ENCODE measurements around the gene ZBTB20.

Gene ZBTB20

GRCh38 chr3:114846779-114847178, 300.3 kb downstream of the ZBTB20 start:
- no peaks in the 10 kb centered on the region for H4K20me1 ChIP-seq (ENCODE audit: low read depth, low read length)
- no peak overlapping the region for H3K4me2 ChIP-seq (ENCODE audit: low read depth, low read length, poor library complexity, severe bottlenecking)
- H2AFZ ChIP-seq (ENCODE audit: low read depth, low read length, severe bottlenecking), result no peak overlapping the region
- H3K9me2 ChIP-seq (replicated peaks; ENCODE audit: insufficient read depth, low read length), result no peaks in the 10 kb centered on the region
- no peaks in the 10 kb centered on the region for H3K27me3 ChIP-seq (ENCODE audit: low read length)
- H3K9me3 ChIP-seq (ENCODE audit: insufficient read depth, low read length), result no peaks in the 10 kb centered on the region
- no peak overlapping the region for H3K4me3 ChIP-seq (ENCODE audit: insufficient read depth, low read length, poor library complexity, severe bottlenecking)
- H3K27ac ChIP-seq (ENCODE audit: low read depth, low read length), result no peak overlapping the region
- H3K36me3 ChIP-seq (ENCODE audit: low read length), result no peaks in the 10 kb centered on the region
- H3F3A ChIP-seq (ENCODE audit: insufficient read depth), result no peaks in the 10 kb centered on the region
- no peaks in the 10 kb centered on the region for H3K79me2 ChIP-seq (ENCODE audit: insufficient read depth, low read length)
- no peak for TF ChIP-seq EZH2phosphoT487 (conservative IDR thresholded peaks at IDR 0.05; ENCODE audit: low read length)
- H3K9ac ChIP-seq (ENCODE audit: low read length), result no peak overlapping the region

GRCh38 chr3:114846252-114846651, 300.8 kb downstream of the ZBTB20 start:
- Histone ChIP-seq H3K9me3 (ENCODE audit: insufficient read depth, low read length) (no peaks in the 10 kb centered on the region), H3K9ac (ENCODE audit: low read length) (no peak overlapping the region), H3K4me2 (ENCODE audit: low read depth, low read length, poor library complexity, severe bottlenecking) (no peak overlapping the region), H3K79me2 (ENCODE audit: insufficient read depth, low read length) (no peaks in the 10 kb centered on the region), H2AFZ (ENCODE audit: low read depth, low read length, severe bottlenecking) (no peak overlapping the region), H3K27ac (ENCODE audit: low read depth, low read length) (no peak overlapping the region), H4K20me1 (ENCODE audit: low read depth, low read length) (no peaks in the 10 kb centered on the region), H3K9me2 (replicated peaks; ENCODE audit: insufficient read depth, low read length) (no peaks in the 10 kb centered on the region), H3K27me3 (ENCODE audit: low read length) (no peaks in the 10 kb centered on the region), H3K36me3 (ENCODE audit: low read length) (no peaks in the 10 kb centered on the region), H3K4me3 (ENCODE audit: insufficient read depth, low read length, poor library complexity, severe bottlenecking) (no peak overlapping the region), H3F3A (ENCODE audit: insufficient read depth) (no peaks in the 10 kb centered on the region)
- TF ChIP-seq EZH2phosphoT487 (conservative IDR thresholded peaks at IDR 0.05; ENCODE audit: low read length) (no peak), CTCF (IDR thresholded peaks at IDR 0.05; ENCODE audit: insufficient read depth, low read length, poor library complexity, severe bottlenecking) (no peak)

GRCh38 chr3:114841515-114841914, 305.6 kb downstream of the ZBTB20 start:
- H3K9me3 ChIP-seq (ENCODE audit: insufficient read depth, low read length), result no peaks in the 10 kb centered on the region
- no peaks in the 10 kb centered on the region for H3K79me2 ChIP-seq (ENCODE audit: insufficient read depth, low read length)
- H3F3A ChIP-seq (ENCODE audit: insufficient read depth), result no peaks in the 10 kb centered on the region
- no peak overlapping the region for H3K4me2 ChIP-seq (ENCODE audit: low read depth, low read length, poor library complexity, severe bottlenecking)
- no peak overlapping the region for H3K4me3 ChIP-seq (ENCODE audit: insufficient read depth, low read length, poor library complexity, severe bottlenecking)
- no peak overlapping the region for H3K27ac ChIP-seq (ENCODE audit: low read depth, low read length)
- no peaks in the 10 kb centered on the region for H4K20me1 ChIP-seq (ENCODE audit: low read depth, low read length)
- no peaks in the 10 kb centered on the region for H3K27me3 ChIP-seq (ENCODE audit: low read length)
- H2AFZ ChIP-seq (ENCODE audit: low read depth, low read length, severe bottlenecking), result no peak overlapping the region
- no peaks in the 10 kb centered on the region for H3K36me3 ChIP-seq (ENCODE audit: low read length)
- no peaks in the 10 kb centered on the region for H3K9me2 ChIP-seq (replicated peaks; ENCODE audit: insufficient read depth, low read length)
- no peak for TF ChIP-seq EZH2phosphoT487 (conservative IDR thresholded peaks at IDR 0.05; ENCODE audit: low read length)
- TF ChIP-seq CTCF (IDR thresholded peaks at IDR 0.05; ENCODE audit: insufficient read depth, low read length, poor library complexity, severe bottlenecking), result no peak
- H3K9ac ChIP-seq (ENCODE audit: low read length), result no peak overlapping the region

GRCh38 chr3:114839476-114839875, 307.6 kb downstream of the ZBTB20 start:
- Histone ChIP-seq H3K79me2 (ENCODE audit: insufficient read depth, low read length) (no peaks in the 10 kb centered on the region), H3K4me3 (ENCODE audit: insufficient read depth, low read length, poor library complexity, severe bottlenecking) (no peak overlapping the region), H3K4me2 (ENCODE audit: low read depth, low read length, poor library complexity, severe bottlenecking) (no peak overlapping the region), H3K9me3 (ENCODE audit: insufficient read depth, low read length) (no peaks in the 10 kb centered on the region), H3K9ac (ENCODE audit: low read length) (no peak overlapping the region), H3K36me3 (ENCODE audit: low read length) (no peaks in the 10 kb centered on the region), H2AFZ (ENCODE audit: low read depth, low read length, severe bottlenecking) (no peak overlapping the region), H3F3A (ENCODE audit: insufficient read depth) (no peaks in the 10 kb centered on the region), H3K27ac (ENCODE audit: low read depth, low read length) (no peak overlapping the region), H3K27me3 (ENCODE audit: low read length) (no peaks in the 10 kb centered on the region), H3K9me2 (replicated peaks; ENCODE audit: insufficient read depth, low read length) (no peaks in the 10 kb centered on the region), H4K20me1 (ENCODE audit: low read depth, low read length) (no peaks in the 10 kb centered on the region)
- TF ChIP-seq CTCF (IDR thresholded peaks at IDR 0.05; ENCODE audit: insufficient read depth, low read length, poor library complexity, severe bottlenecking), result no peak
- no peak for TF ChIP-seq EZH2phosphoT487 (conservative IDR thresholded peaks at IDR 0.05; ENCODE audit: low read length)

Data from SU-DHL-6 (cell line).